ENCODE results near the gene MARCKS.

DNA sequence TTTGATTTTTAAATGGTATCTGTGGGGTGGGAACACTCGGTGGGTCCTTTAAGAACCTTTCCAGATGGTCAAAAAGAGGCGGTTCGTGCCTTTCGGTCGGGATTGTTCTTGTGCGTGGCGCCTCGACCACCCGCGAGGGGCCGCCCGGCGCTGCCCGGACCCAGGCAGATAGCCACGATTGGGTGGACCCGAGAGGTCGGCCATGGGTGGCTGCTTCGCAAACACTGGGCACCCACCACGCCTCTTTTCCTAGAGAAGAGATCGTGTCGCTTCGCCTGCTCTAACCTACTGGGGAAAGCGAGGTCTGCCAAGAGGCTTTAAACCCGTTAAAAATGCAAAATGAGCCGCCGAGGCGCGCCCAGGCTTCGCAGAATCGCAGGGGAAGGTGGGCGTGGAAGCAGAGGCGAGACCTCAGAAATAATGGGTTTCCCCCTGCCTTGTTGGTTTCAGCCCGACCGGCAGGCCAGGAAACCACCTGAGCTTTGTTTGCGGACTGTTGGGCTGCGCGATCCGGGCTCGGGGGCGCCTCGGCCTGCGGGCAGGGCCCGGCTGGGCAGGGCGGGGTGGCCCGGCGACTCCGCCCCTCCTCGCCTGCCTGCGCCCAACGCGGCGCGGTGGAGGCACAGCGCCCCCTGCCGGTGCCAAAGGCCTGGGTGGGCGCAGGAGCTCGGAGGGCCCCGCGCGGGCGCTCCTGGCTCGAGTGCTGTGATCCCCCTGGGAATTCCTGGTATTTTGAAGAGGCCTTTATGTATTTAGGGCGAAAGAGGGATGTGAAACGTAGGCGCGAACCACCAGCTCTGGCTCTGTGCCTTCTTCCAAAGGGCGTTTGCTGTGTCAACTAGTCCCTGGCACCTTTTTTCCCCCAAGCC, 1.6 kb downstream of the MARCKS start:
- TF ChIP-seq, protein P1, sequence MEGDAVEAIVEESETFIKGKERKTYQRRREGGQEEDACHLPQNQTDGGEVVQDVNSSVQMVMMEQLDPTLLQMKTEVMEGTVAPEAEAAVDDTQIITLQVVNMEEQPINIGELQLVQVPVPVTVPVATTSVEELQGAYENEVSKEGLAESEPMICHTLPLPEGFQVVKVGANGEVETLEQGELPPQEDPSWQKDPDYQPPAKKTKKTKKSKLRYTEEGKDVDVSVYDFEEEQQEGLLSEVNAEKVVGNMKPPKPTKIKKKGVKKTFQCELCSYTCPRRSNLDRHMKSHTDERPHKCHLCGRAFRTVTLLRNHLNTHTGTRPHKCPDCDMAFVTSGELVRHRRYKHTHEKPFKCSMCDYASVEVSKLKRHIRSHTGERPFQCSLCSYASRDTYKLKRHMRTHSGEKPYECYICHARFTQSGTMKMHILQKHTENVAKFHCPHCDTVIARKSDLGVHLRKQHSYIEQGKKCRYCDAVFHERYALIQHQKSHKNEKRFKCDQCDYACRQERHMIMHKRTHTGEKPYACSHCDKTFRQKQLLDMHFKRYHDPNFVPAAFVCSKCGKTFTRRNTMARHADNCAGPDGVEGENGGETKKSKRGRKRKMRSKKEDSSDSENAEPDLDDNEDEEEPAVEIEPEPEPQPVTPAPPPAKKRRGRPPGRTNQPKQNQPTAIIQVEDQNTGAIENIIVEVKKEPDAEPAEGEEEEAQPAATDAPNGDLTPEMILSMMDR (IDR thresholded peaks at IDR 0.05) = peak; percentile 84 to 97 (median 93)
- peak; percentile 92 for TF ChIP-seq POLR2A (IDR thresholded peaks at IDR 0.05)

Measured in transverse colon (tissue), 3 donors.